HG03432 (cell line): Measurements from ENCODE around the gene DMD.

Source experiments
- ATAC-seq: cut with Tn5 transposase; IDR thresholded peaks from one replicate; pipeline ENCODE4 v1.9.1; 2021; ENCODE audit warnings: mild to moderate bottlenecking, moderate library complexity; ENCODE audit not compliant: unreplicated experiment

DMD gene

DNA sequence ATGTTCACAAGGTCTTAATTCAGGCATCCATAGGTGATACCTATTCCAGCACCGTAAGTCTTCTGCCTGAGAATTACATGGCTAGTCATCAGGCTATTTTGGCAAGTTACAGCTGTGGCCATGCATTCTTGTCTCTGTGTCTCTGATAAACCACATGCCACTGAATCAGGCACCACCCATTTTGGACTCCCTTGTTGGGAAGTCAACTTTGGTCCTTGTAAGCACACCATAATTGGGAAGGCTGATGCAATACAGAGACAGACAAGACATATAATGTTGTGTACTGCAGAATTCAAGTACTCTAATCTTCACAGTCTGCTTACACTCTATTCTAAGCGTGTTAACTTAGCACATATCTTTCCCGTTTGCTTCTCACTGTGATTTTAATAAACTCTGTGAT lies 1655.8 kb downstream of the DMD start:
- ATAC-seq, result no peak

GRCh38 chrX:31551913-31552312 lies 1659.4 kb downstream of the DMD start:
- ATAC-seq, result no peak

GRCh38 chrX:31550158-31550557 lies 1661.2 kb downstream of the DMD start:
- no peak for ATAC-seq

DNA sequence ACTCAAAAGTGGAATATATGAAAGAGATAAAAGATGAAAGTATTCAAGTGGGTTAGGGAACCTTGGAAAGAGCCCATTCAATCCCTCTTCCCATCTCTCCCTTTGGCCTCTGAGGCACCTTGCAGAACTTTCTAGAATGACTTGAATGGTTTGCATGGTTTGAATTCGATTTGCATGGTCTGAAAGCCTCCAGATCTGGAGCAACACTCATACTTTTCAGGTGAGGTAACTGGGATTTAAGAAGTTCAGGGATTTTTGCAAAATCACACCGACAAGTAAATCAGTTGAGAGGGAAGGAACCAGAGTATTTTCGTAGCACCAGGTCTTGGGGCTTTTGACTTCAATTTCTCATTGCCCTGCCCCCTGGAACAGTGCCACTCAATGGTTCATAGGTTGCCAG lies 1663.5 kb downstream of the DMD start:
- no peak for ATAC-seq

DNA sequence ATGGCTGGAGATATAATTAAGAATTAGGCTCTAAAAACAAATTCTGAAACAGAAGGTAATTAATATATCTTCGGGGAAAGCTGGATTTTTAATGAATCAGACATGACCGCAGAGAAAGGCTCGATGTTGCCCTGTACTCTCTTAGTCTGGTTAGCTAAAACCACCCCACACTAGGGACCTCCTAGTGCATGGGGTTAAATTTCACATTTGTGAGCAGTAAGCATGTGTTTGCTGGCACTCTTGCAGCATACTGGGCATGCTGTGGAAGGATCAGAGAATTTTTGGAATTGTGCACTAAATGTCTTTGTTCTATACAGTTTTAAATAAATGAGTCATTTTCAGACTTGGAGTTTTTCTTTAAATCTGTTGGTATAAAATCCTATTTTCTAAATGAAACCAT lies 1663.9 kb downstream of the DMD start:
- no peak for ATAC-seq

DNA sequence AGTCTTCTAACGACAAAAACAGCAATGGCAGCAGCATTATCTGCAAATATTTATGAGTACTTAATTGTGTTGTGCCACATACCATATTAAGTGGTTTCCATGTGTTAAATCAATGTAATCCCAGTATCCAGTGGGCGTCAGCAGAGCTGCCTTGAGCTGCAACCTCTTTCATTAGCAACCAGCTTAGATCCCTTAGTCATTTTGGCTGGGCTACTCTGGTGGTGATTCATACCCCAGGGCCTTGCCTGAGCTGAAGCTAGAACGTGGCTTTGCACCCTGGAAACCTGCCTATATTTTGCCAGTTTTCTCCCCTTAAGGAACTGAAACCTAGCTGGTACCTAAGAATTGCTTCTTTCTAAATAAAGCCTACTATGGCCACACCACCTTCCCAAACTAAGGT lies 1665.2 kb downstream of the DMD start:
- no peak for ATAC-seq

DNA sequence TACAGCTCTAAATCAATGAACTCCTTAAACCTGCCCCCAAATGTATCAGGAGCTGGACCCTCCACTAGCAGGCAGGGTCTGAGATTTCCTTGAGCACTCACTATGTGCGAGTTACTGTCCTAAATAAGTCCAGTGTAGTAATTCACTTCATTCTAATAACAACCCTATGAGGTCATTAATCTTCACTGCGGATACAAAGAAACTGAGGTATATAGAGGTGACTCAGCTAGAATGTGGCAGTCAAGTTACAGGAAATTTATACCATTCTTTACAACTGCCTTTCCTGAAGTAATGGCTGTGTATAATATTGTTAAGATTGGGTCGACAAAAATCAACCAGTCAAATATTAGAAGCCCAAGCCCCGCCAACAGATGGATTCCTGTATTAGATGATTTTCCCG lies 1665.6 kb downstream of the DMD start:
- ATAC-seq, result no peak

GRCh38 chrX:31545191-31545590 lies 1666.2 kb downstream of the DMD start:
- no peak for ATAC-seq

DNA sequence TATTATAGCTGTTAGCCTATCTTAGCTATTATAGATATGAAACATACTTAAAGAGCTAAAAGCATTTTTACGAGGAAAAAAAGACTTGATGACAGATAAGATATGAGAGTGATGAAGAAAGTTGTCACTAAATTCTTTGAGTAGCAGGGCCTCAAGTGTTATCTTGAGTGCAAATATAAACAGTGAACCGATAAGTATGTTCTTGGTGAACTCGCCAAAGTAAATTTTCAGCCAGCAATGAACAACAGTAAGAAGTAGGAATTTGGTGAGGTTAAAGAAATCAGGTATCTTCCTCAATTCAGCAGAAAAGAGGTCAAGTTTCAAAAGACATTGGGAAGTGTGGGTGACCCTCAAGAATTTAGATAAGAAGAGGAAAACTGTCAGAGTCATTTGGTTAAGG lies 1667.7 kb downstream of the DMD start:
- no peak for ATAC-seq

- ATAC-seq, result no peak
Observed at GRCh38 chrX:31542566-31542965, 1668.8 kb downstream of the DMD start.

- no peak for ATAC-seq
Observed at GRCh38 chrX:31540313-31540712, 1671.0 kb downstream of the DMD start.

- ATAC-seq, result no peak
Observed at GRCh38 chrX:31527455-31528126, 1683.8 kb downstream of the DMD start.

- no peak for ATAC-seq
Observed at GRCh38 chrX:31523884-31524536, 1687.3 kb downstream of the DMD start.

- ATAC-seq, result no peak
Observed at GRCh38 chrX:31522760-31523159, 1688.6 kb downstream of the DMD start.

GRCh38 chrX:31521941-31522340 lies 1689.4 kb downstream of the DMD start:
- ATAC-seq, result no peak

DNA sequence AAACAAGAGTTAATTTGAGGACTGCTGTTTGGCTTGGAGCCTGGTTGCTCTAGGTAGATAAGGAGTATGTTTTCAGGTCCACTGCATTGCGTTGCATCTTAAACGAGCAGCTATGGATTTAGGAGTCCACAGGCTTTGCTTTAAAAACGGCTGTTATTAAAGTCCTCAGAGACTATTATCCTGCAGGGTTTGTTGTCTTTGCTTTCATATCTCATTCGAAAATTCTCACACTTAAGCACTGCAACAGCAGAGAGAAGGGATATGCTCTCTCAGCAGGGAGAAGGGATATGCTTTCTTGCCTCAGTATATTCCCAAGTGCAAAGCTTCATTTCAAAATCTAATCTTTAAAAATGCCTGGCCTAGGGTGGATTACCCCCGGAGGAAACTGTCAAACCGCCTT lies 1694.8 kb downstream of the DMD start:
- no peak for ATAC-seq

DNA sequence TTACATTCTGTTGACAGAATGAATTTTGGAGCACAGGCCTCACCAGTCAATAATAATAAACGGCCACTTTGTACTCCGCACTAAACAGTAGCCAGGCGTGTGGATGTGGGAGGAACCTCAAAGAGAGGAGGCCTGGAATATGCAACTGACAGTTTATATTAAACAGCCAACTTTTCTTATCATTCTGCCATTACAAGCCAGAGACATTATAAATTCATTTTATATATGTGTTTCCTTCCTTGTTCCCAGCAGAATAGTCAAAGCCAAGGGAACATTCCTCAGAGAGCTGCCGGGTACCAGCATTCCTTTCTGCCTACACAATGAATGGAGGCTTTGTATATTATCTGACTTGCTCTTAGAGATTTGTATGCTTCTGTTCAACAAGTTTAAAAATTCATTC lies 1703.0 kb downstream of the DMD start:
- ATAC-seq, result no peak

DNA sequence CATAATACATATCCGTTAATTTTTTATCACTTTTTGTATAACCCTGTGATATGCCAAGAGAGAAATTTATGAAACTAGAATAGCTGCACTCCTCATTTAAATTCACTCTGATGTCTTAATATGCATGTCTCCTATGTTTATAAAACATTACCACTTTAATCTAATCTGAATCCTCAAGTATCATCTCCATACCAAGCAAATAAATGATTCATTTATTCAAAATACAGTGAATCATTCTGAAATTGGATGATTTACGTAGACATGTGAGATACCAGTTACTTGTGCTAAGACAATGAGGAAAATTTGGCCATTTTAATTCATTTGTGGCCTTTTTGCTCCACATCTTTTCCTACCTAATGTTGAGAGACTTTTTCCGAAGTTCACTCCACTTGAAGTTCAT lies 1704.4 kb downstream of the DMD start:
- ATAC-seq, result no peak

DNA sequence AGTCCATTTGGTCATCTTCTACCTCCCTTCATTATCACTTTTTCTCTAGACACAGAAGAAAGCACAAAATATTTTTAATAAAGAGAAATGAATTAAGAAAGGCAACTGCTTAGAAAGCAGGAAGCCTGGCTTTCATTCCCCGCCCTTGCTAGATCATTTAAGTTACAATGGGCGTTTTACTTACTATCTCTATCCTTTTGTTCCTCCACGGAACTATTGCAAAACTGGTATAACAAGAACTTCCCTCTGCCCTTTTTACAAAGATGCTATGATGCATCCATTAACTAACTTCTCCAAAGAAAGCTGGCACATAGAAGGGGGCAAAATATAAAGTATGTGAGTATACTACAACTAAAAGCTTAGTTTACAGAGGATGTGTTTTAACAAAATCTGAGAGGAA lies 1705.0 kb downstream of the DMD start:
- no peak for ATAC-seq

GRCh38 chrX:31500921-31501320 lies 1710.4 kb downstream of the DMD start:
- no peak for ATAC-seq

DNA sequence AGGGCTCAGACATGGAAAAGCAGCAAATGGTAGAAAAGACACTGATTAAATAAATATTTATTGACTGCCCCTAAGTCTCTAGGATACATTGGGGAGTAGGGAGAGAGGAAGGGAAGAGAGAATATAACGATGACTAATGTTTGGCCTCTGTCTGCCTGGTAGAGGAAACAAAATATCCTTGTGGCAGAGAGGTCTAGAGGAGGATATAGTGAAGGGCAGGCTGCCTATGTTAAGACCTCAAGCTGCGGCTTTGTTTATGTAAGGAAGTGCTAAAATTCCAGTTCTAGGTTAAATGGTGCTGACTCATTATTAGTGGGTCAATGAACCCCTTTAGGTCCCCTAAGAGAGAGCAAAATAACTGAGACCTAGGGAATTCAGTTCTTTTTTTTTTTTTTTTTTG lies 1712.2 kb downstream of the DMD start:
- ATAC-seq, result no peak

GRCh38 chrX:31497086-31497485 lies 1714.3 kb downstream of the DMD start:
- no peak for ATAC-seq

- ATAC-seq, result no peak
Observed at GRCh38 chrX:31487951-31488350, 1723.4 kb downstream of the DMD start.
